ENCODE data around the gene SRGAP3. TPM values are rescaled to one million over a fixed set of nuclear protein-coding genes. Genes with fewer than 3 reads are reported as not detected.

Gene SRGAP3
- total RNA-seq, 4 donors from 2014 or later: 7.5 to 33.8 (median 16.0) TPM

DNA sequence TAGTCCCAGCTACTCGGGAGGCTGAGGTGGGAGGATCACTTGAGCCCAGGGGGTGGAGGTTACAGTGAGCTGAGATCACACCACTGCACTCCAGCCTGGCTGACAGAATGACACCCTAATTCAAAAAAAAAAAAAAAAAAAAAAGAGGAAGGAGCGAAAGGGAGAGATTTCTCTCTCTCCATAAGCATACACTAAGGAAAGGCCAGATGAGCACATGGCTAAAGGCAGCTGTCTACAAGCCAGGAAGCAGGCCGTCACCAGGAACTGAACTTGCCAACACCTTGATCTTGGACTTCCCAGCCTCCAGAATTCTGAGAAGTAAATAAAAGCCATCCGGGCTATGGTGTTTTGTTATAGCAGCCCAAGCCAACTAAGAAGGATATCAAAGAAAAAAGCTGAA lies 7.5 kb downstream of the SRGAP3 start:
- intact Hi-C loops (cut with DNase I; ENCODE audit: low total_unique reads) (no loop called here), in situ Hi-C loops (cut with MboI; ENCODE audit: low pct_ligation_motif_present in 1 of 4, low pct_unique_long_range_greater_than_20kb in 1 of 4, low sequenced_read_pairs in 3 of 4) (no loop called here)
- DNase-seq: no peak
- H3K36me3 ChIP-seq: no peaks in the 10 kb centered on the region
- H3K4me3 ChIP-seq: no peak overlapping the region
- no peaks in the 10 kb centered on the region for H3K27me3 ChIP-seq
- H3K9me3 ChIP-seq: no peaks in the 10 kb centered on the region
- no peak overlapping the region for H3K27ac ChIP-seq
- WGBS, 2 donors (ENCODE audit: low coverage in 1 of 2): 88 to 91% methylated on average over 3 to 4 of the region's 4 CpGs
- no peaks in the 10 kb centered on the region for H3K4me1 ChIP-seq
- no peak for TF ChIP-seq POLR2AphosphoS5 (IDR thresholded peaks at IDR 0.05)
- TF ChIP-seq, protein P1, sequence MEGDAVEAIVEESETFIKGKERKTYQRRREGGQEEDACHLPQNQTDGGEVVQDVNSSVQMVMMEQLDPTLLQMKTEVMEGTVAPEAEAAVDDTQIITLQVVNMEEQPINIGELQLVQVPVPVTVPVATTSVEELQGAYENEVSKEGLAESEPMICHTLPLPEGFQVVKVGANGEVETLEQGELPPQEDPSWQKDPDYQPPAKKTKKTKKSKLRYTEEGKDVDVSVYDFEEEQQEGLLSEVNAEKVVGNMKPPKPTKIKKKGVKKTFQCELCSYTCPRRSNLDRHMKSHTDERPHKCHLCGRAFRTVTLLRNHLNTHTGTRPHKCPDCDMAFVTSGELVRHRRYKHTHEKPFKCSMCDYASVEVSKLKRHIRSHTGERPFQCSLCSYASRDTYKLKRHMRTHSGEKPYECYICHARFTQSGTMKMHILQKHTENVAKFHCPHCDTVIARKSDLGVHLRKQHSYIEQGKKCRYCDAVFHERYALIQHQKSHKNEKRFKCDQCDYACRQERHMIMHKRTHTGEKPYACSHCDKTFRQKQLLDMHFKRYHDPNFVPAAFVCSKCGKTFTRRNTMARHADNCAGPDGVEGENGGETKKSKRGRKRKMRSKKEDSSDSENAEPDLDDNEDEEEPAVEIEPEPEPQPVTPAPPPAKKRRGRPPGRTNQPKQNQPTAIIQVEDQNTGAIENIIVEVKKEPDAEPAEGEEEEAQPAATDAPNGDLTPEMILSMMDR (IDR thresholded peaks at IDR 0.05): no peak
- no peak for TF ChIP-seq POLR2A (IDR thresholded peaks at IDR 0.05)
- no peak for TF ChIP-seq EP300 (IDR thresholded peaks at IDR 0.05; ENCODE audit: low read depth)

DNA sequence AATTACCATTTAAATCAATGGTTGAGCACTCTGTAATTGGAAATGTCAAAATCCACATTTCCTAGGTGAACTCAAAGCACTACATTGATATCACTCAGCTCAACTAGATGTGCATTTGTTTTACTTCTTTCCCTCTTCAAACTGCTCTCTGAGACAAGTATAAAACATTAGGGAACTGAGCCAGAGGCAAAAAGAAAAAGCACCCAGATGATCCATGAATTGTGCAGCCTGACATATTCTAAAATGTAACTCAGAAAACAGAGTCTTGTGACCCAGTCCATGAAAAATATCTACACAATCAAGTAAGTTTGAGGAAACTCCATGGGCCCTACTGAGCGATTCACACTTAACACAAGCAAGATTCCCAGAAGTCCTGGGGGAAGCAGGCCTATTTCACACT lies 9.8 kb downstream of the SRGAP3 start:
- intact Hi-C loops (cut with DNase I; ENCODE audit: low total_unique reads): no loop called here
- WGBS, 2 donors (ENCODE audit: low coverage in 1 of 2): 83 to 87% methylated on average over 1 of the region's 1 CpG
- TF ChIP-seq EP300 (IDR thresholded peaks at IDR 0.05; ENCODE audit: low read depth): no peak
- TF ChIP-seq, protein P1 (IDR thresholded peaks at IDR 0.05): no peak
- in situ Hi-C loops (cut with MboI; ENCODE audit: low pct_ligation_motif_present in 1 of 4, low pct_unique_long_range_greater_than_20kb in 1 of 4, low sequenced_read_pairs in 3 of 4): no loop called here
- no peaks in the 10 kb centered on the region for H3K4me1 ChIP-seq
- no peak for DNase-seq
- H3K27ac ChIP-seq: no peak overlapping the region
- H3K27me3 ChIP-seq: no peaks in the 10 kb centered on the region
- no peak overlapping the region for H3K4me3 ChIP-seq
- H3K9me3 ChIP-seq: no peaks in the 10 kb centered on the region
- no peaks in the 10 kb centered on the region for H3K36me3 ChIP-seq

DNA sequence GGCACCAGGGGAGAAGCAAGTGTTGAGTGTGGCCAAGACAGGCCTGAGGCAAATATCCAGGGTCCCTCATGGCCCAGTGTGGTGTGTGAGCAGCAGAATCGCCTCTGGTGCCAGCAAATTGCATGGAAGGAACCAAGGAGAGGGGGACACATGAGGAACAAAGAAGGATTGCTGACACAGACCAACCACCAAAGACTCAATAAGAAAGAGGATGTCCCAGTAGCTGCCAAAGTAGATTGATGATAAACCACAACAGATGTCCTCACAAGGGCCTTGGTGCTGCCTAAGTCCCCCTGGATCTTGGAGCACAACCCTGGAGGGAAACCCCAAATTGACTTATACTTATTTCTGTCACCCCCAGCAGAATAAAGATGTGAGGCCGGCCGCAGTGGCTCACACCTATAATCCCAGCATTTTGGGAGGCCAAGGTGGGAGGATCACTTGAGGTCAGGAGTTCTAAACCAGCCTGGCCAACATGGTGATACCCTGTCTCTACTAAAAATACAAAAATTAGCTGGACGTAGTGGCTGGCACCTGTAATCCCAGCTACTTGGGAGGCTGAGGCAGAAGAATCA lies 10.6 kb downstream of the SRGAP3 start:
- Histone ChIP-seq H3K27me3 (no peaks in the 10 kb centered on the region), H3K4me3 (no peak overlapping the region), H3K9me3 (no peaks in the 10 kb centered on the region), H3K27ac (no peak overlapping the region), H3K4me1 (no peaks in the 10 kb centered on the region), H3K36me3 (no peaks in the 10 kb centered on the region)
- no peak for DNase-seq
- TF ChIP-seq, protein P1 (IDR thresholded peaks at IDR 0.05): no peak
- TF ChIP-seq EP300 (IDR thresholded peaks at IDR 0.05; ENCODE audit: low read depth) (no peak), POLR2A (IDR thresholded peaks at IDR 0.05) (no peak), POLR2AphosphoS5 (IDR thresholded peaks at IDR 0.05) (no peak)
- in situ Hi-C loops (cut with MboI; ENCODE audit: low pct_ligation_motif_present in 1 of 4, low pct_unique_long_range_greater_than_20kb in 1 of 4, low sequenced_read_pairs in 3 of 4): no loop called here
- intact Hi-C loops (cut with DNase I; ENCODE audit: low total_unique reads): no loop called here
- WGBS, 2 donors (ENCODE audit: low coverage in 1 of 2): 89 to 100% methylated on average over 1 to 4 of the region's 4 CpGs

DNA sequence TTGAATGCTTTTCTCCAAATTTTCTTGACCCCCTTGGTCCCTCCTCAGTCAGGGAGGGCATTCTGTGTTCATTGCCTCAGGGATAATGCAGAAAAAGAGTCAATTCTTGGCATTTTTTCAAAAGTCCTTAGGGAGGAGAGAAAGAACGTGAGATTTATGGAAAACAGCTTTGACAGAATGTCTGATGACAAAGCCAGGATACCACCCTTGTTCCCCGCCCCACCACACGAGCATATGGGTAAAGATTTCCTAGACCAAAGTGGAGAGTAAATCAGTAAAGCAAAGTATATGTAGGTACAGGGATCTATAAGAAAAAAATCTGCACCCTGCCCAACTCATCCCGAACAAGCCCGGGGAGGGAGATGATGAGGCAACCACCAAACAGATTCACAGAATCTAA lies 11.2 kb downstream of the SRGAP3 start:
- no peak for DNase-seq
- Histone ChIP-seq H3K27me3 (no peaks in the 10 kb centered on the region), H3K4me1 (no peaks in the 10 kb centered on the region), H3K4me3 (no peak overlapping the region), H3K27ac (no peak overlapping the region), H3K9me3 (no peaks in the 10 kb centered on the region), H3K36me3 (no peaks in the 10 kb centered on the region)
- no peak for TF ChIP-seq EP300 (IDR thresholded peaks at IDR 0.05; ENCODE audit: low read depth)
- TF ChIP-seq, protein P1 (IDR thresholded peaks at IDR 0.05): no peak
- no peak for TF ChIP-seq POLR2AphosphoS5 (IDR thresholded peaks at IDR 0.05)
- TF ChIP-seq POLR2A (IDR thresholded peaks at IDR 0.05): no peak
- intact Hi-C loops (cut with DNase I; ENCODE audit: low total_unique reads): no loop called here
- WGBS, 2 donors (ENCODE audit: low coverage in 1 of 2): 76 to 90% methylated on average over 3 to 5 of the region's 5 CpGs
- in situ Hi-C loops (cut with MboI; ENCODE audit: low pct_ligation_motif_present in 1 of 4, low pct_unique_long_range_greater_than_20kb in 1 of 4, low sequenced_read_pairs in 3 of 4): no loop called here
